Cardiac muscle cell (in vitro differentiated cells and primary cell): ENCODE results near the gene ASCL5. TPM values are rescaled to one million over a fixed set of nuclear protein-coding genes. Genes with fewer than 3 reads are reported as not detected.

Experiments used
- DNase-seq, 2 donors: peaks; one replicate each; pipeline versions ENCODE4 v3.0.0 to v3.0.0-alpha.2; 2010 to 2017; ENCODE audit warnings: low read depth in 1 of 2, low spot score in 1 of 2
- H3K27ac ChIP-seq: fragments of 200-600 bp; sonication (generic); 2 replicates; pipeline ENCODE4 v1.5.1; 2016
- H3K27me3 ChIP-seq: fragments of 200-600 bp; sonication (generic); 2 replicates; pipeline ENCODE4 v1.6.0; 2016; ENCODE audit warnings: control low read depth
- H3K36me3 ChIP-seq: fragments of 200-600 bp; sonication (generic); 2 replicates; pipeline ENCODE4 v1.5.1; 2016; ENCODE audit warnings: control low read depth
- H3K4me1 ChIP-seq: fragments of 200-600 bp; sonication (generic); 2 replicates; pipeline ENCODE4 v1.8.1; 2017; ENCODE audit warnings: low read depth, mild to moderate bottlenecking, mixed run types
- H3K4me3 ChIP-seq: fragments of 200-600 bp; sonication (generic); 2 replicates; pipeline ENCODE4 v1.5.1; 2016; ENCODE audit warnings: mild to moderate bottlenecking
- H3K9me3 ChIP-seq: fragments of 200-600 bp; sonication (generic); 2 replicates; pipeline ENCODE4 v1.5.1; 2017; ENCODE audit warnings: low read depth, mild to moderate bottlenecking, control low read depth
- polyA plus RNA-seq: library from polyadenylated mRNA; unstranded; fragments of >200 nt; fragmentation: Nextera tagmentation; extraction: Ambion mirVana; gene quantifications from 2 replicates; pipeline ENCODE4 v1.2.1, GENCODE V29; 2016
- total RNA-seq: library from RNA; depleted of rRNA; stranded (reverse); fragments of >200 nt; gene quantifications from 2 replicates; pipeline ENCODE4 v1.2.3, GENCODE V29; 2016
- TF ChIP-seq, protein P1 (sequence below): IDR thresholded peaks from 2 replicates; pipeline ENCODE4 v1.5.1; 2012; ENCODE audit warnings: low read depth, mild to moderate bottlenecking, low read length

ASCL5 gene
- total RNA-seq (0.18 and 0.88 TPM in 2 replicates), polyA plus RNA-seq (0.16 TPM in 1 of 2 replicates, not detected in the other)

GRCh38 chr1:201126832-201127754, at the start of gene ASCL5:
ASCL5 (minus strand) TSS chr1:201127184; CDS start chr1:201115372, 11,812 bp downstream.
- Histone ChIP-seq H3K4me3 (no peak within 1 kb of the TSS), H3K27ac (peak within 1 kb of the TSS; percentile 35), H3K4me1 (peaks cover 11% of the 10 kb centered on the region), H3K36me3 (no peaks in the 10 kb centered on the region), H3K9me3 (no peaks in the 10 kb centered on the region), H3K27me3 (peaks cover 21% of the 10 kb centered on the region)
- DNase-seq, result no peak
- TF ChIP-seq, protein P1, sequence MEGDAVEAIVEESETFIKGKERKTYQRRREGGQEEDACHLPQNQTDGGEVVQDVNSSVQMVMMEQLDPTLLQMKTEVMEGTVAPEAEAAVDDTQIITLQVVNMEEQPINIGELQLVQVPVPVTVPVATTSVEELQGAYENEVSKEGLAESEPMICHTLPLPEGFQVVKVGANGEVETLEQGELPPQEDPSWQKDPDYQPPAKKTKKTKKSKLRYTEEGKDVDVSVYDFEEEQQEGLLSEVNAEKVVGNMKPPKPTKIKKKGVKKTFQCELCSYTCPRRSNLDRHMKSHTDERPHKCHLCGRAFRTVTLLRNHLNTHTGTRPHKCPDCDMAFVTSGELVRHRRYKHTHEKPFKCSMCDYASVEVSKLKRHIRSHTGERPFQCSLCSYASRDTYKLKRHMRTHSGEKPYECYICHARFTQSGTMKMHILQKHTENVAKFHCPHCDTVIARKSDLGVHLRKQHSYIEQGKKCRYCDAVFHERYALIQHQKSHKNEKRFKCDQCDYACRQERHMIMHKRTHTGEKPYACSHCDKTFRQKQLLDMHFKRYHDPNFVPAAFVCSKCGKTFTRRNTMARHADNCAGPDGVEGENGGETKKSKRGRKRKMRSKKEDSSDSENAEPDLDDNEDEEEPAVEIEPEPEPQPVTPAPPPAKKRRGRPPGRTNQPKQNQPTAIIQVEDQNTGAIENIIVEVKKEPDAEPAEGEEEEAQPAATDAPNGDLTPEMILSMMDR, result no peak

DNA sequence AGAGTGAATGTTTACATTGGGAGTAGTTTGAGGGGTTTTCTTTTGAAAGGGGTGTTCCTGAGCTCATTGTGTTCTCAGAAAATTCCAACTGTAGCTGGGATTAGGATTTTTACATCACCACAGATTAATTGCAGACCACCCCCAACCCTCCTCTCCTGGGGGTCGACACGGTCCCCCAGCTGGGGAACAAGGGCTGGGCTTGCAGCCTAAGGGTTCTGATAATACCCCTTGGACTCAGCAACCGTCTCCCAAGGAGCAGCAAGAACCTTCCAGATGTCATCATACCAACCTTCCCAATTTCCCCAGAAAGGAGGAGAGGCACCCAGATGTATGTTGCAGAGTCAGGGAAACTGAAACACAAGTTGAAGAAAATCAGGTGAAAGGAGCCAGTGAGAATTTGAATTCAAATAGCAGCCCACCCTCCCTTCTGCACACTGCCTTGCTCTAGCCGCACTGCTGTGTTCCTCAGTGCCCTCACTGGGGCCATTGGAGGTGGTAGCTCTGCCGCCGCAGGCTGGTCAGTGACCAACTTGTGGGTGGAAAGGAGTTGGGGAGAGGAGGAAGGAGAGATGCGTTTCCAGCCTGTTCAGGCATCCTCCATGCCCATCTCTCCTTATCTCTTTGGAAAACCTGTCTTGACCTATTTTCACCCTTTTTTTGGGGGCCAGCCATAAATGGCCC, 49.0 kb upstream of the ASCL5 start:
- Histone ChIP-seq H3K36me3 (no peaks in the 10 kb centered on the region), H3K4me1 (no peaks in the 10 kb centered on the region), H3K9me3 (no peaks in the 10 kb centered on the region), H3K27ac (no peak overlapping the region), H3K4me3 (no peak overlapping the region), H3K27me3 (peaks cover 21% of the 10 kb centered on the region)
- no peak for DNase-seq
- TF ChIP-seq, protein P1, result no peak

- H3K36me3 ChIP-seq, result no peaks in the 10 kb centered on the region
- H3K9me3 ChIP-seq, result no peaks in the 10 kb centered on the region
- peaks cover 7% of the 10 kb centered on the region for H3K27me3 ChIP-seq
- no peak for DNase-seq
- TF ChIP-seq, protein P1, result no peak
- H3K4me3 ChIP-seq, result no peak overlapping the region
- peaks cover 10% of the 10 kb centered on the region for H3K4me1 ChIP-seq
- H3K27ac ChIP-seq, result no peak overlapping the region
Measured at GRCh38 chr1:201173736-201174135, 46.8 kb upstream of the ASCL5 start.

DNA sequence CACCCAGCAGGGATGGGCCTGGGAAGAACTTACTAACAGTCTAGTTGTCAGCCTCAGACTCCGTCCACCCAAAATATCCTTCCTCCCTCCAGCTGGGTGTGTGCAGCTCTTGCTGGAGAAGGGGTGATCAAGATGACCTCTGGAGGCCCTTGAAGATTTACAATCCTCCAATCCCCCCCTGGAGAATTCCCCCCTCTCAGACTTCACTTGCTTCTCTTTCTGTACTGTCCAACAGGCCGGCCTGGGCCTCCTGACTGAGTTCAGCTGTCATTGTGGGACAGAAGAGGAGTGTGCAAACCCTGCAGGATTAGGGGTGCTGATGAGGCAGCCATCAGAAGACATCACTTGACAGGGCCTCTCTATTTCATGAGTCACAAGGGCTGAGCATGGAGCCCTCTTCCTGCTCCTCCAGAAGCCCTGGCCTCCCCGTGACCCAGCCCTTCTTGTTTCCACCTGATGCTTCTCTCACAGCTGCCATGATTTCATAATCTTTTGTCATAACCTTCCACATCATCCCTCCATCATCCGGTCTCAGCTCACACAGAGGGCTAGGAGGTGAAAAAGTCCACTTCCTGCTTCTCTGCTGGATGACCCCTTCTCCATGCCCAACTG, 46.1 kb upstream of the ASCL5 start:
- H3K27me3 ChIP-seq, result peaks cover 7% of the 10 kb centered on the region
- no peaks in the 10 kb centered on the region for H3K36me3 ChIP-seq
- H3K9me3 ChIP-seq, result no peaks in the 10 kb centered on the region
- H3K4me1 ChIP-seq, result peaks cover 10% of the 10 kb centered on the region
- TF ChIP-seq, protein P1, result no peak
- no peak overlapping the region for H3K27ac ChIP-seq
- peak in 1 of 2 donors; percentile 14 for DNase-seq
- no peak overlapping the region for H3K4me3 ChIP-seq

GRCh38 chr1:201172326-201172725, 45.3 kb upstream of the ASCL5 start:
- no peak overlapping the region for H3K27ac ChIP-seq

More at GRCh38 chr1:201172326-201172725, 45.3 kb upstream of the ASCL5 start:
- Histone ChIP-seq H3K9me3 (no peaks in the 10 kb centered on the region), H3K36me3 (no peaks in the 10 kb centered on the region), H3K4me1 (peaks cover 10% of the 10 kb centered on the region), H3K4me3 (no peak overlapping the region), H3K27me3 (peaks cover 7% of the 10 kb centered on the region)
- TF ChIP-seq, protein P1, result no peak
- DNase-seq, result peak in 1 of 2 donors; percentile 43
